NCI-H187 treated with DMSO at 0.1 percent for 48 hours (cell line): ENCODE measurements around the gene USP28.
A peak's percentile ranks its signal among the peaks of the same experiment; 100 is the strongest.
"Not testable (repeated sequence)": the region's sequence is repeated elsewhere in the genome, so short reads cannot be mapped to it uniquely, and the experiment has no call there.

ENCODE experiments used
- DNase-seq: peaks from one replicate; lab custom pipeline; 2025; lab: John Stamatoyannopoulos, UW

USP28 gene, protein sequence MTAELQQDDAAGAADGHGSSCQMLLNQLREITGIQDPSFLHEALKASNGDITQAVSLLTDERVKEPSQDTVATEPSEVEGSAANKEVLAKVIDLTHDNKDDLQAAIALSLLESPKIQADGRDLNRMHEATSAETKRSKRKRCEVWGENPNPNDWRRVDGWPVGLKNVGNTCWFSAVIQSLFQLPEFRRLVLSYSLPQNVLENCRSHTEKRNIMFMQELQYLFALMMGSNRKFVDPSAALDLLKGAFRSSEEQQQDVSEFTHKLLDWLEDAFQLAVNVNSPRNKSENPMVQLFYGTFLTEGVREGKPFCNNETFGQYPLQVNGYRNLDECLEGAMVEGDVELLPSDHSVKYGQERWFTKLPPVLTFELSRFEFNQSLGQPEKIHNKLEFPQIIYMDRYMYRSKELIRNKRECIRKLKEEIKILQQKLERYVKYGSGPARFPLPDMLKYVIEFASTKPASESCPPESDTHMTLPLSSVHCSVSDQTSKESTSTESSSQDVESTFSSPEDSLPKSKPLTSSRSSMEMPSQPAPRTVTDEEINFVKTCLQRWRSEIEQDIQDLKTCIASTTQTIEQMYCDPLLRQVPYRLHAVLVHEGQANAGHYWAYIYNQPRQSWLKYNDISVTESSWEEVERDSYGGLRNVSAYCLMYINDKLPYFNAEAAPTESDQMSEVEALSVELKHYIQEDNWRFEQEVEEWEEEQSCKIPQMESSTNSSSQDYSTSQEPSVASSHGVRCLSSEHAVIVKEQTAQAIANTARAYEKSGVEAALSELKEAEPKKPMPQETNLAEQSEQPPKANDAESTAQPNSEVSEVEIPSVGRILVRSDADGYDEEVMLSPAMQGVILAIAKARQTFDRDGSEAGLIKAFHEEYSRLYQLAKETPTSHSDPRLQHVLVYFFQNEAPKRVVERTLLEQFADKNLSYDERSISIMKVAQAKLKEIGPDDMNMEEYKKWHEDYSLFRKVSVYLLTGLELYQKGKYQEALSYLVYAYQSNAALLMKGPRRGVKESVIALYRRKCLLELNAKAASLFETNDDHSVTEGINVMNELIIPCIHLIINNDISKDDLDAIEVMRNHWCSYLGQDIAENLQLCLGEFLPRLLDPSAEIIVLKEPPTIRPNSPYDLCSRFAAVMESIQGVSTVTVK

DNA sequence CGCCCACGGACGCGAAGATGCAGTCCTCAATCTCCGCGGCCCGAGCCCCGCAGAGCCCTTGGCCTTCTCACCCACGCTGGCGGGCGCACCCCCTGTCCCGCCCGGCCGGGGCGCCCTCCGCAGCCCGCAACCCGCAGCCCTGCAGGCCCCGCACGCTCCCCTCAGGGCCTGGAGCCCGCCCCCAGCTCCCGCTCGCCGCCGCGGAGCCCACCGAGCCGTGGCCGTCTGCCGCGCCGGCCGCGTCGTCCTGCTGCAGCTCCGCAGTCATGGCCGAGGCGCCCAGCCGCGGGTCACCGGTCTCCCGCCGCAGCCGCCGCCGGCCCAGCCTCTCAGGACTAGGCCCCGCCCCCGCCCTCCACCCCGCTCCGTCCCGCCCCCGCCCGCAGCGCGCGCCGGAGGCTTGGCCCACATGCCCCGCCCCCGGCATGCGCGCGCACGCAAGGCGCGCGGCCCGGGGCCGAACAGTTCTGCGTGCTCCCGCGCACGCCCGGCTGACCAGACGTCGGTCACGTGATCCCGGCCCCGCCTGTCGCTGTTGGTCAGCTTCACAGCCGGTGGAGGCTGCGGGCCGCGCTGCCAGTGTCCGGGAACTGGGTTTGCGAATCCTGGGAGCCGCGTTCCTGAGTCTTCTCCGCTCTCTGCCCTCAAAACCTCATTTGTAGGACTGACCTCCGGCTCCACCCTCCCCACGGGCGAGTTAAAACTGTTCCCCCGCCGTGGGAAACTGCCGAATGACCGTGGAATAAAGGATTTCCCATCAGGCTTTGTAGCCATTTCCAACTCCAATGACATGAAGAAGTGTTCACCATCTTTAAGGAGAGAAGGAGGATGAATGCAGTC is at the start of gene USP28:
Gene USP28 (minus strand): TSS at position 339 of the 840 bp plus-strand sequence. CDS start 71 bp downstream, at position 268.
- peak; percentile 57 for DNase-seq

DNA sequence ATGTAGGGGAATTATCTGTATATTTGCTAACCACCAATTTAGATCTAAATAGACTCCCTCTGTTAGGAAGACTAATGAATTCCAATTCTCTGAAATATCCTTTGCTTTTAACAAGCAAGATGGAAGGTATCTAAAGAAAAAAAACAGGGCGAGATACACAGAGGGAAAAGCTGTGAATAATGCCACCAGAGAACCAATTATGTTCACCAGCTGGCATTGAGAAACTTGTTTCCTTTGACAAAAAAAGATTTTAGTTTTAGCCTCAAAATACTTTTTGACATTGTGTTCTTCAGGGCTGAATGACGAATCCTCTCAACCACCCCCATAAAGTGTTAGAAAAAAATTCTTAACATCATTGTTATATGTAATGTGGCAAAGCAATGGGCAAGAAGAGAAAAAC is 48.2 kb upstream of the USP28 start:
- no peak for DNase-seq

DNA sequence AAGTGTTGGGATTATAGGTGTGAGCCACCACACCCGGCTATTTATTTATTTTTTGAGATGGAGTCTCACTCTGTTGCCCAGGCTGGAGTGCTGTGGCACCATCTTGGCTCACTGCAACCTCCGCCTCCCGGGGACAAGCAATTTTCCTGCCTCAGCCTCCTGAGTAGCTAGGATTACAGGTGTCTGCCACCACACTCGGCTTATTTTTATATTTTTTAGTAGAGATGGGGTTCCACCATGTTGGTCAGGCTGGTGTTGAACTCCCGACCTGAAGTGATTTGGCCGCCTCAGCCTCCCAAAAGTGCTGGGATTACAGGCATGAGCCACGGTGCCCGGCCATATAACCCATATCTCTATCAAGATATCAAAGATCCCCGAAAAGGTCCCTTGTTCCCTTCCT is 36.1 kb upstream of the USP28 start:
- not testable (repeated sequence) for DNase-seq

DNA sequence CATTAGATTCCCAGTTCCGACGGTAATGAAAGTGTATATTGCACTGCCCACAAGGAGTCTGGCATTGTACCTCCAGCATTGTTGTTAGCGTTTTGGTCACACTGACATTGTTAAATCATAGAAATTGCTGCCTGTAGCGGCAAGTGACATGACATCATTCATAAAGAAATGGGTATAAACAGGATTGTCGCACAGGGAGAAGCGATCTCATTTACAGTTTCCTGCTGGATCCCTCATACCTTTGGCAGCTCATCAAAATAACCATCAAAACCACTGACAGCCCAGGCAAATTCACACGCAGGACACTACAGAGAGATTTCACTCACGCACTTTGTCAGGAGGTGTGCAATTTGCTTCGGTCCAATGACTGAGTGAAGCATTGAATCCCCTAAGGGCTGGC is 32.7 kb upstream of the USP28 start:
- DNase-seq, result no peak

DNA sequence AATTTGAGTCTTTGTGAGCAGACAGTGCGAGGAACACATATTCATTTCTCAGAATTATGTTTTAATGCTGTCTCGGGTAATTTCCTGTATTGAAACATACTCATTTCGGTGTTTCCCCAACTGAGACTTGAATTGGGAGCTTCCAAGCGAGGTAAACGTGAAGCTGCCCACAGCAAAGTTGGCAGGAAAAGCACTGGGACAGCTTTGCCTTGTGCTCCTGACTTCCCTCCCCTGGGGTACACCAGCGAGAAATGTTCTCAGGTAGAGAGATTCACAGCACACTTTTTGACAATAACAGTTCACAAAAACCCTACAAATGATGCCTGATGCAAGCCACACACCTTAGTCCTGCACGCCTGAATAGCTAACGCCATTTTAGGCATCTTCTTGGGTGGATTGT is 32.3 kb upstream of the USP28 start:
- DNase-seq, result no peak

DNA sequence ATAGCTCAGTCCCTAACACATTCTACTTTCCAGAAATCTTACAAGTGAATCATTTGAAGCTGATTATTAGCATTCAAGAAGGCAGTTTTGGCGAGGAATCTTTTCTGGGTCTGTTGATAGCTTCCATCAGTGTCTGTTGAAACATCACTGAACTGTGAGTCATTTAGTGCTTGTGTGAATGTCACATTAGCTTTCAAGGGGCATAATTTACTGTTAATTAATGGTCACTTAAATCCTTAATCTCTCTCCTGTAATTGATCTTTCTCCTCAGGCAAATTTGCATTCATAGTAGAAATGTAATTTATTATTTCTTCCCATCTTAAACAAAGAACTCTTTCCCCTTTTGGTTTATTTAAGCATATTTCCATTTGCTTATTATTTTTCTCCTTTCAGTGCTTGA is 31.8 kb upstream of the USP28 start:
- DNase-seq, result no peak

DNA sequence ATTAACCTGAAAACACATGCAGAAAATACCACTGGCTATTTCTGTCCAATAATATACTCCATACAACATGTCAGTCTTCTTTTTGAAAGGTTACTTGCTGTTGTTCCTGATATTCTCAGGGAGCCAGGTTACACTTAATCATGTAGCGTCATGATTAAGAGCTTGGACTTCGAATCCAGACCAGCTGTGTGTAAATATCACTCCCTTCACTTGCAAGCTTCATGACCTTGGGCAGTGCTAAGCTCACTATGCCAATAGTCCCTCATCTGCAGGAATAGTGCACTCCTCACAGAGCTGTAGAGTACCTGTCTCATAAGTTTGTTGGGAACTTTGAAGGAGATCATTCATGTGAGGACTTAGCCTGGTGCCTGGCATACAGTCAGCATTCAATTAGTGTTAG is 31.1 kb upstream of the USP28 start:
- no peak for DNase-seq

DNA sequence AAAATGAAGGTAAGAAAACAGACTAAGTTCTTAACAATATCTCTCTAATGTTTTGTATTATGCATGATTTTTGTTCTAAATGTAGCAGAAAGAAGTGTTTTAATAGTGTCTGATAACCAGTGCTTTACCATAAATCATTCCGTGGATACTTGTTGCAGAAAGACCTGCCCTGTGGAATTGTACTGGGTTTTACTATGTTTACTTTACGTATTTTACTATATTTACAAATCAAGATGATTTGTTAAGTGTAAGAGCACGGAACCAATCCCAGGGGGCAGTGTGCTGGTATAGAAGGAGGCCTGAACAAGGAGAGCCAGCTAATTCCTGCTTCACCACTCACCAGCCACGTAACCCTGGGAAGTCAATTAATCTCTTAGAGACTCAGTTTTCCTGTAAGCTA is 30.7 kb upstream of the USP28 start:
- DNase-seq, result peak; percentile 31

DNA sequence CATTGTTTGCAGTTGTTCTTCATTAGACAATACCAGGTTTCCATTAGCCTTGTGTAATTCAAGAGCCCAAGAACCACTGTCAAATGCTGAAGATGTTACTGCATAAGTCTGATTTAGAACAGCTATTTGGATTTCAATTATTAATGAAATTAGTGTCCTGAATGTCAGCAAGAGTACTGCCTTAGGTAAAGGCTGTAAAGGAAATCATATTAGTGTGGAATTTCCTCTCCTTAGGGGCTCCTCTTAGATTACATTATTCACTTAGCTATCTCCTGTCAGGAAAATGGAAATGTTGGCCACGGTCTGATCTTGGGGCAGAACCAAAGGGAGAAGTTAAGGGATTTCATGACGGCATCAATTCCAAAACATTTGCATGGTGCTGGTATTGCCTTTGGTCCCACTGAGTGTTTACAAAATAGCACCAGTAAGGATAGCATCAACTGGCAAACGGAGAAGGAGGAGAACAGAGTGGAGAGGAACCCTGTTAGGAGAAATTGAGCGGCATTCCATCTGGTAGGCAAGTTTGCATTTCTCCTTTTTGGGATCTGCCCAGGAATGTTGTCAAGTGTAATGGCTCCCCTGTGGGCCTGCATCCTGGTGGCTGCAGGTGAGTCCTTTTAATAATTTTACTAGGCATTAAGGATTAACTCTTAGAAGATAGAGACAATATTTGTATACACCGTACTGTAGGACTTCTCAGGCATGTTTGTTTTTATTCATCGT is 29.2 kb upstream of the USP28 start, which contains the start of gene HTR3B:
Gene HTR3B (plus strand): TSS at position 418 of the 723 bp plus-strand sequence. CDS start 138 bp downstream, at position 556.
- no peak for DNase-seq

DNA sequence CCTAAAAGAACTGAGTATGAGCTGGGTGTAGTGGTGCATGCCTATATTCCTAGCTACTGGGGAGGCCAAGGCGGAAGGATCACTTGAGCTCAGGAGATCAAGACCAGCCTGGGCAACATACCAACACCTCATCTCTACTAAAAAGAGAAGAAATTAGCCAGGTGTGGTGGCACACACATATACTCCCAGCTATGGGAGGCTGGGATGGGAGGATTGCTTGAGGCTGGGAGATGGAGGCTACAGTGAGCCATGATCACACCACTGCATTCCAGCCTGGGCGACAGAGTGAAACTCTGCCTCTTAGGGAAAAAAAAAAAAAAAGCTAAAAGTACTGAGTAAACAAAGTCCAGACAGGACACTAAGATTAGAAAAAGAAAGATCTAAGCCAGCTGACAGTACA is 25.8 kb upstream of the USP28 start:
- no peak for DNase-seq

DNA sequence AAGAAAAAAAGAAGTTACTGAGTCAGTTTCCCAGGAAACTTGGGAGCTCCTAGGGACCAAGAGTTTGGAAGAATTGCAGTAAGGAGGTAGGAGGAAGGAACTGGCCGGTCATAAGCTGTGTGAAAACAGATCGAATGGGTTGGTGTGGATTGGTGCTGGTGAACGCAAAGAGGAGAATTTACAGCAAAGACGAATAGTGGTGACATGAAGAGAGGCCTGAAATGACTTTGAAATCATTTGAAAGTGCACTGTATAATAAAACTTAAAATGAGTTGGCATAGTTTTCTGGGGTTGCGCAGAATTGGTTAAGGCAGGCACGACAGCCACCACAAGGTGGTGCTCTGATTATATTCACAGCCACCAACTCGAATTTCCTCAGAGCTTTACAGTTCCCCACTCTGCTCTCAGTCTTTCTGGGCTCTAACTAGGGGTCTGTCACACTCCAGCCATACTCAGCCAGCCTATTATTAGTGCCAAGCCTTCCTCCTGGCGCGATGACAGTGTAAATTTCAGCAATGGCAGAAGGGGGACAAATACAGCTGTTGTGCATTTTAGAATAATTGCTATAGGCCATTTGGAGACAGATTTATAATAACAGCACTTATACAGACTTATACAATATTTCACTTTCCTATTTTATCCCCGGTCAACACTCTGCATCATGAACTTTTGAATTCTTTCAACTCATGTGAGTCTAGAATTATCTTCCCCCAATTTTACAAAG is 20.9 kb upstream of the USP28 start:
- no peak for DNase-seq

DNA sequence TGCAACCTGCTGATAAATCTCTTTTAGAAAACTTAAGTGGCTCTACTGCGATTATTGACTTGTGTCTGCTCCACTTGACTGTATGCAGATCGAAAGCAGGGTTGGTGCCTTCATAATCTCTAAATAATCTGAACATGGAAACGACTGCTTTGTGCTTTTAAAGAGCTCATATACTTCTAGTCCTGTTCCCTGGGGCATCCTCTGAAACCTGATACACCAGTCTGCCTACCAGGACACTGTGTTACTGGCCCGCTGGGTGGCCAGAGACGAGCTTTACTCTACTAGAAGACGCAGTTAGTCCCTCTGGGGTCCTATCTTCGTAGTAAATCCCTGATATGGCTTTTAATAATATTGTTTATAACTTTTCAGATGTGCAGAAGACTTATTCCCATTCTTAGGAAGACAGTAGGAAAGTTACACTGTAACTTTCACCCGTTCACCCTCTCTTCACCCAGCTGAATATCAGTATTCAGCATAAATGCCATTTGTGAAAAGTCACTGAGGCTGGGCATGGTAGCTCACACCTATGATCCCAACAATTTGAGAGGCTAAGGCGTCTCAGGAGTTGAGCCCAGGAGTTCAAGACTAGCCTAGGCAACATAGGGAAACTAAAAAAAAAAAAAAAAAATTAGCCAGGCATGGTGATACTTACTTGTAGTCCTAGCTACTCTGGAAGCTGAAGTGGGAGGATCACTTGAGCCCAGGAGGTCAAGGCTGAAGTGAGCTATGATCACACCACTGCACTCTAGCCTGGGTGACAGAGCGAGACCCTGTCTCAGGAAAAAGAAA is 20.2 kb upstream of the USP28 start:
- peak; percentile 30 for DNase-seq

DNA sequence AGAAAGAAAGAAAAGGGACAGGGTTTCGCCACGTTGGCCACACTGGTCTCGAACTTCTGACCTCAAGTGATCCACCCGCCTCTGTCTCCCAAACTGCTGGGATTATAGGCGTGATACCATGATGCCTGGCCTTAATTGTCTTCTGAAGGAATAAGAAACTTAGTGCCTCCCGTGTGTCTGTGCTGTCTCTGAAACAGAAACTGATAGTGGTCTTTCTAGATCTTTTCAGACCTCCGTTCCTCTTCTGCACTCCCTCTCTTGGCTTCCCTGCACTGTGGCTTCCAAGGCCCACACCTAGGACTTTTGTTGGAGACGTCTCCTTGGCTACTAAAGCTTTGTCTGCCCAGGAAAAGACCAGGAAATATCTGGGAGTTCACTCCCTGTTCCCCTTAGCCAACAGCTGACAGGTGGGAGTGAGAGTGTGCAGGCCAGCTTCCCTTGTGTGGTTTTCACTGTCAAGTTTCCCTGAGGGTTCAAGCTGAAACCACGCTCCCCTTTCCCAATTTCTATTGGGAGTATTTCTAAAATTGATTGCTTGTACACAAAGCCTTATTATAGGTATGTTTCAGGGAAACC is 19.1 kb upstream of the USP28 start:
- no peak for DNase-seq

DNA sequence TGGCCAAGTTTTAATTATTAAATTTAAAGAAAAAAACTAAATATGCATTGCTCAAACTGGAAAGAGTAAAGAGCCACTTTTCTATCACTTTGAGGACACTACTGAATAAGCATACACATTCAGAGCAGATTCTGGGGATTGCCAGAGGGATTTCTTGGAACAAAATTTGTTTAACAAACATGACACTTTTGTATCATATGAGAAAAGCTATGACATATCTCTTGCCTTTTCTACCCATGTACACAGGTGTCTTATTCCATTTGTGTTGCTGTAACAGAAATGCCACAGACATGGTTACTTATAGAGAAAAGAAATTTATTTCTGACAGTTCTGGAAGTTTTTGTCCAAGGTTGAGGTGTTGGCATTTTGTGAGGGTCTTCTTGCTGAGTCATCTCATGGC is 13.5 kb upstream of the USP28 start:
- no peak for DNase-seq

DNA sequence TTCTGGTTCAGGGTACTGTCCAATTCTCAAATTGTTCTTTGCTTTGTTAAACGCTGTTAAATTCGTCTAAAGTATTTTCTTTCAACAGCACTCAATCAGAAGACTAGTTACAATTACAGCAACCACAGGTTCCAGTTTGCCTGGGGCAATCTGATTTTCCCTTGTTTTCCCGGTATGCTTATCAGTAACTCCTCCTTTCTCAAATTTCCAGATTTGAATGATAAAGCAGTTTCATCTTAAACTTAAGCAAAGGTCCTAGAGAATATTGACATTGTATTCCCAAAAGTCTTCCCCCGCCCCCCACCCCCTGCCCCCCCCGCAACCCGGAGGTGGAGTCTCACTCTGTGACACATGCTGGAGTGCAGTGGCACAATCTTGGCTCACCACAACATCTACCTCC is 10.5 kb upstream of the USP28 start:
- no peak for DNase-seq

DNA sequence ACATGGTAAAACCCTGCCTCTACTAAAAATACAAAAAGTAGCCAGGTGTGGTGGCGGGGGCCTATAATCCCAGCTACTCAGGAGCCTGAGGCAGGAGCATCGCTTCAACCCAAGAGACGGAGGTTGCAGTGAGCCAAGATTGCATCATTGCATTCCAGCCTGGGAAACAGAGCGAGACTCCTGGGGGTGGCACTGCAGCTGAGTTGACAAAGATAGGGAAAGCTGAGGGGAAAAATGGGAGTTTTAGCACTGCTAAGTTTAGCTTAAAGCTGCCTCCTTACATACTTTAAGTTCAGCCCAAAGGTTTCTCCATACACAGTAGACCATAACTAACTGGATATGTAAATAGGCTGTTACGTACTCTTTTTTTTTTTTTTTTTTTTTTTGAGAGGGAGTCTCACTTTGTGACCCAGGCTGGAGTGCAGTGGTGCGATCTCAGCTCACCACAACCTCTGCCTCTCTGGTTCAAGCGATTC is 9.0 kb upstream of the USP28 start:
- no peak for DNase-seq

DNA sequence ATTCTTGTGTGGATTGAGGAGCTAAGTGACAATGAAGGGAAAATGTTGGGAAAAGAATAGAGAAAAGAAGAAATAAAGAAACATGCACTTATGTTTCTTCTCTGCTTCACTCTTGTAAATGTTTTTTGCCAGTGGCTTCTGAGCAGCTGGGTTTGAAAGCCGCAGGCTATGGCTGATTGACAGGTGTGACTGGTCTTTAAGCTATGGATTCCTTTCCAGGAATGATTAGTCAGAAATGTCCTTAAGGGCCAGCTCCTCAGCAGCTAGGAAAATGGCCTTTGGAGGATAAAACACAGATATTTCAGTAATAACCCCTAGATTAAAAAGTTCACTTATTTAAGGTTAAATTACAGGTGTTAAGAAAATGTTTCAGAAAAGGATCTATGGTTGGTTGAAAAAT is 6.5 kb upstream of the USP28 start:
- DNase-seq, result no peak

DNA sequence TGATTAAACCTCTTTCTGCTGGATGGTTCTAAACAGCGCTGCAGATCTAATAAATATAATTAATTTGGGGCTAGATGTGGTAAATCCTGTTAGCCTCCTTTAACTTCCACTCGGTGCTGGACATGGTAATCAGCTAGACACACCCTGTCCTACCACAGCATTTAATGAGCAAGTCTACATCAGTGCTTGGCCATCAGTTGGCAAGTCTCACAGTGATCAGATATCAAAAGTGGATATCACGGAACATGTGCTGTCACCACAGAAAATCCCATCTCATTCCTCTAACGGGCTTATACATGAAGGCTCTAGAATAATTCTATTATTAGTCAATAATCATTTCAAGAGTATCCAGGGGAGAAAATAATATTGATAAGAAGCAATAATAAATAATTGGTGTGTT is 5.6 kb upstream of the USP28 start:
- DNase-seq, result no peak

DNA sequence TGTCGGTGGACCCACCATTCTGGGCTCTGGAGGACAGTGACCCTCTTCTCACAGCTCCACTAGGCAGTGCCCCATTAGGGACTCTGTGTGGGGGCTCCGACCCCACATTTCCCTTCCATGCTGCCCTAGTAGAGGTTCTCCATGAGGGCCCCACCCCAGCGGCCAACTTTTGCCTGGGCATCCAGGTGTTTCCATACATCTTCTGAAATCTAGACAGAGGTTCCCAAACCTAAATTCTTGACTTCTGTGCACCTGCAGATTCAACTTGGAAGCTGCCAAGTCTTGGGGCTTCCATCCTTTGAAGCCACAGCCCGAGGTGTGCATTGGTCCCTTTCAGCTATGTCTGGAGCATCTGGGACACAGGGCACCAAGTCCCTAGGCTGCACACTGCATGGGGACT is 4.1 kb upstream of the USP28 start:
- not testable (repeated sequence) for DNase-seq
